HepG2 (cell line): Measurements from ENCODE around the gene FHIP2A. TPM values are rescaled to one million over a fixed set of nuclear protein-coding genes. Genes with fewer than 3 reads are reported as not detected.

Experiments used
- ATAC-seq: fragments of 200-7000 bp; cut with Tn5 transposase; 3 replicates; pipeline ENCODE4 v1.9.1; 2020; ENCODE audit warnings: mild to moderate bottlenecking, moderate library complexity
- Bru-seq: library from RNA; stranded (reverse); fragments of 400-500 nt; gene quantifications from one replicate; lab custom pipeline; 2021; lab: Mats Ljungman, UMichigan
- BruChase-seq, 2 experiments: library from RNA; stranded (reverse); fragments of 400-500 nt; gene quantifications; one replicate each; lab custom pipeline; 2021; lab: Mats Ljungman, UMichigan
- BruUV-seq: library from RNA; stranded (reverse); fragments of 400-500 nt; replicated peaks from 2 replicates; lab custom pipeline; 2021; lab: Mats Ljungman, UMichigan
- CTCF ChIA-PET: fragments of 300-600 bp; formaldehyde crosslinking; extraction: SDS; loops from one replicate; lab custom pipeline; 2021; ENCODE audit warnings: low total read pairs, inconsistent platforms, low intra/inter-chr PET ratio; lab: Yijun Ruan, JAX
- POLR2A ChIA-PET: fragments of 350-600 bp; sonication (Branson Sonifier 250); formaldehyde crosslinking; loops from one replicate; lab custom pipeline; 2020; ENCODE audit warnings: antibody characterized with exemption, inconsistent platforms; lab: Yijun Ruan, JAX
- DNase-seq: peaks from one replicate; pipeline ENCODE4 v3.0.0-alpha.2; 2015; ENCODE audit warnings: low spot score
- FAIRE-seq: peaks from 3 replicates; lab custom pipeline; 2011; peaks lifted over from hg19 to GRCh38; lab: Jason Lieb, UNC
- H2AFZ ChIP-seq: one replicate; pipeline ENCODE4 v1.6.1; 2011; ENCODE audit warnings: low read length, inconsistent platforms
- H3K27ac ChIP-seq: fragments of 300-600 bp; 3 replicates; pipeline ENCODE4 v1.8.0; 2011; ENCODE audit warnings: mixed run types, mild to moderate bottlenecking, mixed read lengths, low read length, inconsistent platforms; ENCODE audit not compliant: insufficient read depth; ENCODE audit errors: extremely low read length
- H3K27me3 ChIP-seq, 2 experiments: fragments of 200-600 bp in 1 of 2; 2 replicates in 1 of 2; 3 replicates in 1 of 2; pipeline versions ENCODE4 v1.6.0 to v1.8.0; 2011; ENCODE audit warnings: low read length in 2 of 2, mild to moderate bottlenecking in 2 of 2, moderate library complexity in 2 of 2, inconsistent platforms in 1 of 2; ENCODE audit not compliant: insufficient read depth in 2 of 2, control insufficient read depth in 1 of 2
- H3K36me3 ChIP-seq, 2 experiments: fragments of 200-600 bp in 1 of 2; replicated peaks in 1 of 2; 2 replicates in 1 of 2; 3 replicates in 1 of 2; pipeline versions ENCODE4 v1.5.1 to v1.8.0; 2011; ENCODE audit warnings: low read length in 2 of 2, inconsistent platforms in 1 of 2; ENCODE audit not compliant: insufficient read depth in 2 of 2, control insufficient read depth in 1 of 2
- H3K4me1 ChIP-seq: 2 replicates; pipeline ENCODE4 v1.5.1; 2012; ENCODE audit warnings: low read length, inconsistent platforms; ENCODE audit not compliant: insufficient read depth
- H3K4me2 ChIP-seq: 2 replicates; pipeline ENCODE4 v1.6.0; 2011; ENCODE audit warnings: low read depth, low read length, inconsistent platforms
- H3K4me3 ChIP-seq, 3 experiments: fragments of 200-600 bp in 1 of 3; sonication (generic), shearing (Covaris generic) in 1 of 3; replicated peaks in 1 of 3; 2 replicates each; pipeline ENCODE4 v1.5.1; 2011 to 2016; ENCODE audit warnings: low read length in 3 of 3, inconsistent platforms in 2 of 3, low read depth in 2 of 3, mild to moderate bottlenecking in 2 of 3, control low read depth in 1 of 3, mixed read lengths in 1 of 3; ENCODE audit not compliant: insufficient read depth in 1 of 3
- H3K79me2 ChIP-seq: one replicate; pipeline ENCODE4 v1.6.1; 2011; ENCODE audit warnings: low read length, inconsistent platforms; ENCODE audit not compliant: insufficient read depth
- H3K9ac ChIP-seq: 2 replicates; pipeline ENCODE4 v1.6.0; 2011; ENCODE audit warnings: mild to moderate bottlenecking, low read depth, low read length, inconsistent platforms; ENCODE audit not compliant: insufficient read depth
- H3K9me3 ChIP-seq: 2 replicates; pipeline ENCODE4 v1.5.1; 2012; ENCODE audit warnings: mild to moderate bottlenecking, low read length
- H4K20me1 ChIP-seq: 2 replicates; pipeline ENCODE4 v1.6.0; 2011; ENCODE audit warnings: inconsistent platforms, mild to moderate bottlenecking, low read length, moderate library complexity; ENCODE audit not compliant: insufficient read depth
- CREM ChIP-seq, 2 experiments: sonication (generic) in 1 of 2; formaldehyde crosslinking in 1 of 2; IDR thresholded peaks; 2 replicates each; pipeline versions ENCODE4 v1.4.0 to v1.6.1; 2016 to 2020; ENCODE audit warnings: antibody characterized with exemption in 1 of 2, mild to moderate bottlenecking in 1 of 2, missing genetic modification reagents in 1 of 2
- FOSL2 ChIP-seq: sonication (generic); formaldehyde crosslinking; IDR thresholded peaks from 2 replicates; pipeline ENCODE4 v1.4.0; 2020; ENCODE audit warnings: missing genetic modification reagents
- KDM2A ChIP-seq: sonication (generic); formaldehyde crosslinking; IDR thresholded peaks from 2 replicates; pipeline ENCODE4 v1.4.0; 2020; ENCODE audit warnings: low read depth, missing genetic modification reagents, borderline replicate concordance
- POLR2A ChIP-seq, 2 experiments: IDR thresholded peaks; 2 replicates each; pipeline ENCODE4 v1.6.1; 2011; ENCODE audit warnings: low read depth in 2 of 2, low read length in 2 of 2, mild to moderate bottlenecking in 1 of 2, moderate library complexity in 1 of 2; ENCODE audit not compliant: insufficient read depth in 1 of 2
- RAD21 ChIP-seq: fragments of 450-650 bp; formaldehyde crosslinking; IDR thresholded peaks from 2 replicates; pipeline ENCODE4 v1.5.0; 2020; ENCODE audit warnings: mild to moderate bottlenecking
- SKI ChIP-seq: fragments of 450-650 bp; IDR thresholded peaks from one replicate; pipeline ENCODE4 v1.6.1; 2018; ENCODE audit warnings: mild to moderate bottlenecking; ENCODE audit not compliant: partially characterized antibody
- ZNF431 ChIP-seq: sonication (generic); formaldehyde crosslinking; IDR thresholded peaks from 2 replicates; pipeline ENCODE4 v1.9.0; 2022; ENCODE audit warnings: missing genetic modification reagents, low read depth, mild to moderate bottlenecking, borderline replicate concordance
- ZNF615 ChIP-seq: sonication (generic); formaldehyde crosslinking; IDR thresholded peaks from 2 replicates; pipeline ENCODE4 v1.5.0; 2020; ENCODE audit warnings: mild to moderate bottlenecking, missing genetic modification reagents, borderline replicate concordance
- ZNF776 ChIP-seq: sonication (generic); formaldehyde crosslinking; IDR thresholded peaks from 2 replicates; pipeline ENCODE4 v1.4.0; 2020; ENCODE audit warnings: mild to moderate bottlenecking, missing genetic modification reagents
- WGBS: methylation state at CpG from one replicate; pipeline ENCODE4 v1.1.6; 2017; ENCODE audit warnings: low lambda C conversion rate; 5-methylcytosine and 5-hydroxymethylcytosine counted together
- in situ Hi-C: cut with HindIII; loops from 2 replicates; pipeline ENCODE4 v1.10.0; 2017; ENCODE audit warnings: low pct_unique_long_range_greater_than_20kb; ENCODE audit not compliant: extremely low pct_ligation_motif_present
- intact Hi-C: fragments of 100-400 bp; cut with micrococcal nuclease; formaldehyde crosslinking; loops from one replicate; pipeline ENCODE4 v1.10.0; 2022; ENCODE audit not compliant: unreplicated experiment
- long read RNA-seq, 2 experiments: library from RNA in 1 of 2; library from polyadenylated mRNA in 1 of 2; stranded (forward) in 1 of 2; unstranded in 1 of 2; transcript quantifications; one replicate each; pipeline ENCODE4 v2.0.0, GENCODE V29; 2019 to 2022
- polyA minus RNA-seq, 3 experiments: library from RNA; depleted of rRNA, polyadenylated mRNA; stranded (reverse); fragments of >200 nt; gene quantifications; 2 replicates each; pipeline ENCODE4 v1.2.3, GENCODE V29; 2011; ENCODE audit warnings: low replicate concordance in 1 of 3
- polyA plus RNA-seq, 8 experiments: library from polyadenylated mRNA; depleted of rRNA in 3 of 8; stranded (reverse) in 7 of 8; unstranded in 1 of 8; fragments of >200 nt; fragmentation: Illumina TruSeq in 4 of 8; extraction: Trizol in 4 of 8; gene quantifications; 2 replicates each; pipeline versions ENCODE4 v1.2.1 to v1.2.3, GENCODE V29; 2011 to 2016; ENCODE audit warnings: low read depth in 4 of 8, missing spikeins in 1 of 8, mixed read lengths in 1 of 8; ENCODE audit not compliant: insufficient read depth in 1 of 8
- total RNA-seq, 5 experiments: library from RNA; depleted of rRNA; stranded (reverse); fragments of >200 nt; fragmentation: Illumina TruSeq; extraction: Trizol; gene quantifications; 2 replicates each; pipeline ENCODE4 v1.2.3, GENCODE V29; 2016; ENCODE audit warnings: low read depth in 1 of 5
- TF ChIP-seq, protein P1 (sequence below): sonication (generic); formaldehyde crosslinking; IDR thresholded peaks from 2 replicates; pipeline ENCODE4 v1.4.0; 2020; ENCODE audit warnings: missing genetic modification reagents, borderline replicate concordance
- TF ChIP-seq, protein P2 (sequence below), 2 experiments: sonication (generic) in 1 of 2; formaldehyde crosslinking in 1 of 2; IDR thresholded peaks; 2 replicates each; pipeline versions ENCODE4 v1.4.0 to v1.6.1; 2018 to 2020; ENCODE audit warnings: missing genetic modification reagents in 2 of 2, borderline replicate concordance in 1 of 2, low read depth in 1 of 2, mild to moderate bottlenecking in 1 of 2, missing biosample characterization in 1 of 2

The FHIP2A gene
- total RNA-seq (2016; rRNA removed; fragmentation: Illumina TruSeq; extraction: Trizol) = 8.3 and 9.0 TPM in 2 replicates
- 4.8 and 5.0 TPM in 2 replicates for total RNA-seq (2016; cell fraction: cytosol; rRNA removed; fragmentation: Illumina TruSeq; extraction: Trizol; ENCODE audit: low read depth)
- 8.7 and 10.3 TPM in 2 replicates for total RNA-seq (2016; cell fraction: insoluble cytoplasmic fraction; rRNA removed; fragmentation: Illumina TruSeq; extraction: Trizol)
- 4.4 and 5.4 TPM in 2 replicates for total RNA-seq (2016; cell fraction: membrane; rRNA removed; fragmentation: Illumina TruSeq; extraction: Trizol)
- total RNA-seq (2016; cell fraction: nucleus; rRNA removed; fragmentation: Illumina TruSeq; extraction: Trizol) = 12.4 and 13.8 TPM in 2 replicates
- 6.2 and 6.5 TPM in 2 replicates for polyA plus RNA-seq (2011; rRNA removed)
- 1.2 and 2.5 TPM in 2 replicates for polyA plus RNA-seq (2011; cell fraction: cytosol; rRNA removed)
- polyA plus RNA-seq (2011; cell fraction: nucleus; rRNA removed) = 10.0 and 11.4 TPM in 2 replicates
- polyA plus RNA-seq (2012) = 4.2 and 5.2 TPM in 2 replicates
- polyA plus RNA-seq (2016; cell fraction: cytosol; fragmentation: Illumina TruSeq; extraction: Trizol; ENCODE audit: low read depth) = 0.26 and 0.31 TPM in 2 replicates
- 5.8 and 6.1 TPM in 2 replicates for polyA plus RNA-seq (2016; cell fraction: insoluble cytoplasmic fraction; fragmentation: Illumina TruSeq; extraction: Trizol; ENCODE audit: low read depth)
- 0.65 and 1.7 TPM in 2 replicates for polyA plus RNA-seq (2016; cell fraction: membrane; fragmentation: Illumina TruSeq; extraction: Trizol; ENCODE audit: low read depth)
- polyA plus RNA-seq (2016; cell fraction: nucleus; fragmentation: Illumina TruSeq; extraction: Trizol; ENCODE audit: insufficient read depth, low read depth) = 17.4 and 23.7 TPM in 2 replicates
- 9.9 and 17.5 TPM in 2 replicates for polyA minus RNA-seq (2011; rRNA and poly(A)+ RNA removed; ENCODE audit: low replicate concordance)
- 11.0 and 15.0 TPM in 2 replicates for polyA minus RNA-seq (2011; cell fraction: cytosol; rRNA and poly(A)+ RNA removed)
- 30.1 and 31.0 TPM in 2 replicates for polyA minus RNA-seq (2011; cell fraction: nucleus; rRNA and poly(A)+ RNA removed)
- Bru-seq, nascent RNA = percentile 71 among the genes with signal in this experiment
- percentile 71 among the genes with signal in this experiment for BruChase-seq, experiment 1, labeled RNA remaining after a 6-hour chase
- percentile 73 among the genes with signal in this experiment for BruChase-seq, experiment 2, labeled RNA remaining after a 2-hour chase
- long read RNA-seq, experiment 1, partial matches to known transcripts = 0 of 4 reads
- long read RNA-seq, experiment 1, other reads (novel, unspliced or antisense) = 2 of 4 reads
- long read RNA-seq, experiment 2, partial matches to known transcripts = 0 of 13 reads
- long read RNA-seq, experiment 2, other reads (novel, unspliced or antisense) = 13 of 13 reads

- Histone ChIP-seq H3K9me3 (no peaks in the 10 kb centered on the region), H2AFZ (peak within 1 kb of the TSS; percentile 78), H3K27me3 (no peaks in the 10 kb centered on the region; a peak in 1 of 5 replicates), H3K9ac (peak within 1 kb of the TSS; percentile 95), H3K27ac (peak within 1 kb of the TSS; percentile 82), H3K4me2 (peak within 1 kb of the TSS; percentile 95), H3K36me3 (no peaks in the 10 kb centered on the region; a peak in 1 of 5 replicates), H3K4me1 (peaks cover 26% of the 10 kb centered on the region), H3K79me2 (peaks cover 38% of the 10 kb centered on the region), H3K4me3 (peak within 1 kb of the TSS; percentile 80 to 89 (median 84)), H4K20me1 (peaks cover 5% of the 10 kb centered on the region; the same call in 1 of the 2 replicates)
- BruUV-seq = no TSS peak
- in situ Hi-C loops (no loop called here), intact Hi-C loops (loop anchor here (5.0 kb wide), 1 partner anchor 56 kb away; no protein-coding TSS in a partner anchor)
- ChIA-PET POLR2A (interaction anchor here (2.2 kb wide), 1 partner anchor 116 kb away, joined by 13 read pairs; the partner anchor contains the start of gene TRUB1), CTCF (no interaction called here)
- peak; percentile 94 for ATAC-seq
- 5% methylated on average over 9 of the region's 59 CpGs for WGBS
- peak; percentile 43 for DNase-seq
- FAIRE-seq = no peak
- TF ChIP-seq KDM2A (CRISPR knock-in tag) (peak; percentile 8; the same call in 1 of the 2 replicates), ZNF431 (CRISPR knock-in tag) (0 out of 2 replicates have a peak, but pooled peaks have one; percentile 28), FOSL2 (CRISPR knock-in tag) (no peak), ZNF776 (peak; percentile 27; the same call in 1 of the 2 replicates), SKI (peak; percentile 51), ZNF615 (CRISPR knock-in tag) (no peak), RAD21 (CRISPR knock-in tag) (peak; percentile 58), CREM (IDR thresholded peaks at IDR 0.05) (no peak), CREM (CRISPR knock-in tag; IDR thresholded peaks at IDR 0.05) (no peak), POLR2A (IDR thresholded peaks at IDR 0.05; ENCODE audit: insufficient read depth in 1 of 2, low read depth in 2 of 2, low read length in 2 of 2) (peak; percentile 21 to 28; a peak in 1 of 4 replicates)
- TF ChIP-seq, protein P1, sequence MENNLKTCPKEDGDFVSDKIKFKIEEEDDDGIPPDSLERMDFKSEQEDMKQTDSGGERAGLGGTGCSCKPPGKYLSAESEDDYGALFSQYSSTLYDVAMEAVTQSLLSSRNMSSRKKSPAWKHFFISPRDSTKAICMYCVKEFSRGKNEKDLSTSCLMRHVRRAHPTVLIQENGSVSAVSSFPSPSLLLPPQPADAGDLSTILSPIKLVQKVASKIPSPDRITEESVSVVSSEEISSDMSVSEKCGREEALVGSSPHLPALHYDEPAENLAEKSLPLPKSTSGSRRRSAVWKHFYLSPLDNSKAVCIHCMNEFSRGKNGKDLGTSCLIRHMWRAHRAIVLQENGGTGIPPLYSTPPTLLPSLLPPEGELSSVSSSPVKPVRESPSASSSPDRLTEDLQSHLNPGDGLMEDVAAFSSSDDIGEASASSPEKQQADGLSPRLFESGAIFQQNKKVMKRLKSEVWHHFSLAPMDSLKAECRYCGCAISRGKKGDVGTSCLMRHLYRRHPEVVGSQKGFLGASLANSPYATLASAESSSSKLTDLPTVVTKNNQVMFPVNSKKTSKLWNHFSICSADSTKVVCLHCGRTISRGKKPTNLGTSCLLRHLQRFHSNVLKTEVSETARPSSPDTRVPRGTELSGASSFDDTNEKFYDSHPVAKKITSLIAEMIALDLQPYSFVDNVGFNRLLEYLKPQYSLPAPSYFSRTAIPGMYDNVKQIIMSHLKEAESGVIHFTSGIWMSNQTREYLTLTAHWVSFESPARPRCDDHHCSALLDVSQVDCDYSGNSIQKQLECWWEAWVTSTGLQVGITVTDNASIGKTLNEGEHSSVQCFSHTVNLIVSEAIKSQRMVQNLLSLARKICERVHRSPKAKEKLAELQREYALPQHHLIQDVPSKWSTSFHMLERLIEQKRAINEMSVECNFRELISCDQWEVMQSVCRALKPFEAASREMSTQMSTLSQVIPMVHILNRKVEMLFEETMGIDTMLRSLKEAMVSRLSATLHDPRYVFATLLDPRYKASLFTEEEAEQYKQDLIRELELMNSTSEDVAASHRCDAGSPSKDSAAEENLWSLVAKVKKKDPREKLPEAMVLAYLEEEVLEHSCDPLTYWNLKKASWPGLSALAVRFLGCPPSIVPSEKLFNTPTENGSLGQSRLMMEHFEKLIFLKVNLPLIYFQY (CRISPR knock-in tag) = peak; percentile 19; the same call in 1 of the 2 replicates
- TF ChIP-seq, protein P2, sequence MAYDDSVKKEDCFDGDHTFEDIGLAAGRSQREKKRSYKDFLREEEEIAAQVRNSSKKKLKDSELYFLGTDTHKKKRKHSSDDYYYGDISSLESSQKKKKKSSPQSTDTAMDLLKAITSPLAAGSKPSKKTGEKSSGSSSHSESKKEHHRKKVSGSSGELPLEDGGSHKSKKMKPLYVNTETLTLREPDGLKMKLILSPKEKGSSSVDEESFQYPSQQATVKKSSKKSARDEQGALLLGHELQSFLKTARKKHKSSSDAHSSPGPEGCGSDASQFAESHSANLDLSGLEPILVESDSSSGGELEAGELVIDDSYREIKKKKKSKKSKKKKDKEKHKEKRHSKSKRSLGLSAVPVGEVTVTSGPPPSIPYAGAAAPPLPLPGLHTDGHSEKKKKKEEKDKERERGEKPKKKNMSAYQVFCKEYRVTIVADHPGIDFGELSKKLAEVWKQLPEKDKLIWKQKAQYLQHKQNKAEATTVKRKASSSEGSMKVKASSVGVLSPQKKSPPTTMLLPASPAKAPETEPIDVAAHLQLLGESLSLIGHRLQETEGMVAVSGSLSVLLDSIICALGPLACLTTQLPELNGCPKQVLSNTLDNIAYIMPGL (CRISPR knock-in tag; IDR thresholded peaks at IDR 0.05; ENCODE audit: borderline replicate concordance in 1 of 2, low read depth in 1 of 2) = peak in 1 of 2 experiments; percentile 74; a peak in 2 of 4 replicates
These were observed at the start of gene FHIP2A for GRCh38 chr10:114821293-114821914. Gene FHIP2A (plus strand): TSS chr10:114821780. CDS start chr10:114822079, 299 bp downstream.
